GM18861 (cell line): ENCODE results near the gene CHMP2A.
"Not testable (repeated sequence)": the region's sequence is repeated elsewhere in the genome, so short reads cannot be mapped to it uniquely, and the experiment has no call there.

Source experiments
- ATAC-seq: cut with Tn5 transposase; IDR thresholded peaks from one replicate; pipeline ENCODE4 v1.9.1; 2021; ENCODE audit not compliant: unreplicated experiment

CHMP2A gene

GRCh38 chr19:58542641-58543372, 12.1 kb downstream of the CHMP2A start:
- not testable (repeated sequence) for ATAC-seq

DNA sequence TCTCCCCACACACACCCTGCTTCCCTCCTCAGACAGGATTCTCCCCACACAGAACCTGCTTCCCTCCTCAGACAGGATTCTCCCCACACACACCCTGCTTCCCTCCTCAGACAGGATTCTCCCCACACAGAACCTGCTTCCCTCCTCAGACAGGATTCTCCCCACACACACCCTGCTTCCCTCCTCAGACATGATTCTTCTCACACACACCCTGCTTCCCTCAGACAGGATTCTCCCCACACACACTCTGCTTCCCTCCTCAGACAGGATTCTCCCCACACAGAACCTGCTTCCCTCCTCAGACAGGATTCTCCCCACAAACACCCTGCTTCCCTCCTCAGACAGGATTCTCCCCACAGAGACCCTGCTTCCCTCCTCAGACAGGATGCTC, 15.7 kb downstream of the CHMP2A start:
- ATAC-seq: not testable (repeated sequence)

DNA sequence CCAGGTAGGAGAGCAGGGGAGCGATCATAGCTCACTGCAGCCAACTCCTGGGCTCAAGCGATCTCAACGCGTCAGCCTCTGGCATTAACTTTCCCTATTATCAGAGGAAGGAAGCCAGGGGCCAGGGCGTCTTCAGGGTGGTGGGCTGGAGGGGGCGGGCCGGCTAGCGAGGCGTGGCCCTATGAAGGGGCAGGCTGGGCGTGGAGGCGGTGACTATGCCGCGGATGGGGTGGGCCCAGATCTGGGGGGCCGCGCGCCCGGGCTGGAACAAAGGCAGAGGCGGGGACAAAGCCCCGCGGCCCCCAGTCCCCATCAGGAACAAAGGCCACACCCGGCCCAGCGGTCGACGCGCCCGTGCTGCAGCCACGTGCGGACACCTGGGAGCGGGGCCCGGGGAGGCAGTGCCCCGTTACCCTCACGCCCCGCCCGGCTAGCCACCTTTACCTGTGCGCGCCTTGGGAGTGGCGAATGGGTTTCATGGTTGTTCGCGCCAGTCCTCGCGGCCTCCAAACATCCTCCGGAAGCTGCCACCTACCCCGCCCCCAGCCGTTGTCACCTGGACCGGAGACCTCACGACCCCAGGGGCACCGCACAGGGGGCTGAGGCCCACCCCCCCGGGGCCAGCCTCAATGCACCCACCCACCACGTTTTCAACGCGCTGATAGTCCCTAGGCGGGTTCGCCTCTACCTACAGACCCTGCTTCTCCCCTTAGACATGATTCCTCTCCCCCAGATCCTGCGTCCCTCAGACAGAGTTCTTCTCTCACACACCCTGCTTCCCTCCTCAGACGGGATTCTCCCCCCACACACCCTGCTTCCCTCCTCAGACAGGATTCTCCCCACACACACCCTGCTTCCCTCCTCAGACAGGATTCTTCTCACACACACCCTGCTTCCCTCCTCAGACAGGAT, 16.4 kb downstream of the CHMP2A start:
- no peak for ATAC-seq

- ATAC-seq: no peak
Observed at GRCh38 chr19:58536852-58537798, 17.8 kb downstream of the CHMP2A start.

DNA sequence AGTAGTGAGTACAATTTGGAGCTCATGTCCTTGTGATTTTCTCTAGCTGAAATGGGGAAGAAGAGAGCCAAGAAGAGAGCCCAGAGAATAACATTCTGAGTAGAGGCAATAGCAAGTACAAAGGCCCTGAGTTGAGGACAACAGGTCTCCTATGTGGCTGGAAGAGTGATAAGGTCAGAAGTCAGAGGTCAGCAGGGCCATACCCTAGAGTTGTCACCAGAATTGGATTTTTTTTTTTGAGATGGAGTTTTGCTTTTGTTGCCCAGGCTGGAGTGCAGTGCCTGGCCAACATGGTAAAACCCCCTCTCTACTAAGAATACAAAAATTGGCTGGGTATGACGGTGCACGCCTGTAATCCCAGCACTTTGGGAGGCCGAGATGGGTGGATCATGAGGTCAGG, 19.0 kb downstream of the CHMP2A start:
- ATAC-seq: no peak

DNA sequence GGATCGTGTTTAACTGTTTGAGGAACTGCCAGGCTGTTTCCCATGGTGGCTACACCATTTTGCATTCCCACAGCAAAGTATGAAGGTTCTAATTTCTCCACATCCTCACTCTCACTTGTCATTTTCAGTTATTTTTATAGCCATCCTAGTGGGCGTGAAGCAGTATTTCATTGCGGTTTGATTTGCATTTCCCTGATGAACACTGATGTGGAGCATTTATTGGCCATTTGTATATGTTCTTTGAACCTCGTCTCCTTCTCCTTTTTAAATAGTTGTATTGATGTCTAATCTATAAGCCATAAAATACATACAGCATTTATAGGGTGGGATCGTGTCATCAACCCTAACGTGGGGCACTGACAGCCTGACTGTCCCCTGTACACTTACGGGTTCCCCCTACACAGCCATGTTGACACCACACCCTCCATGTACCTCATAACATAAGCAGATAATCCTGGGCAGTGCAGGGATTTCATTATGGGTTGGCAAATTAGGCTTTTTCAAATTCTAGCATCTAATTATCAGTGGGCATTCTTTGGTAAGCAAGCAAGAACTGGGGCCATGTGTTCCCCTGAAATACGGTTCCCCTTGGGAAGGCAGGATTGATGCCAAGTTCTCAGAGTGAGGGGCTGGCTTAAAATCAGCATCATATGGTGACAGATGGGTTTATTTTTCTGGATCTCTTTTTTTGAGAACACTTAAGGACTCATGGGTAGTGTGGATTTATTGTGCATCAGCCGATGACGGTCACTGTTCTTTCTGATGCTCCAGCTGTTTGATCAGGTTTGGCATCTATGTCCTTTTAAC, 23.7 kb downstream of the CHMP2A start:
- no peak for ATAC-seq

DNA sequence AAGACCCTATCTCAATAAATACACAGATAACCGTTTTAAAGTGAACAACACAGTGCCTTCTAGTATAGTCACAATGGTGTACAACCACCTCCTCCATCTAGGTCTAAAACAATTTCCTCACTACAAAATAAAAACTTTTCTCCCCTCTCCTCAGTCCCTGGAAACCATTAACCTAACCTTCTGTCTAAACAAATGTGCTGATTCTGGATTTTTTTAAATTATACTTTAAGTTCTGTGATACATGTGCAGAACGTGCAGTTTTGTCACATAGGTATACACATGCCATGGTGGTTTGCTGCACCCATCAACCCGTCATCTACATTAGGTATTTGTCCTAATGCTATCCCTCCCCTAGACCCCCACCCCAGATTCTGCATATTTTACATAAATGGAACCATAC, 25.5 kb downstream of the CHMP2A start:
- no peak for ATAC-seq

- no peak for ATAC-seq
Observed at GRCh38 chr19:58522709-58523108, 32.2 kb downstream of the CHMP2A start.

DNA sequence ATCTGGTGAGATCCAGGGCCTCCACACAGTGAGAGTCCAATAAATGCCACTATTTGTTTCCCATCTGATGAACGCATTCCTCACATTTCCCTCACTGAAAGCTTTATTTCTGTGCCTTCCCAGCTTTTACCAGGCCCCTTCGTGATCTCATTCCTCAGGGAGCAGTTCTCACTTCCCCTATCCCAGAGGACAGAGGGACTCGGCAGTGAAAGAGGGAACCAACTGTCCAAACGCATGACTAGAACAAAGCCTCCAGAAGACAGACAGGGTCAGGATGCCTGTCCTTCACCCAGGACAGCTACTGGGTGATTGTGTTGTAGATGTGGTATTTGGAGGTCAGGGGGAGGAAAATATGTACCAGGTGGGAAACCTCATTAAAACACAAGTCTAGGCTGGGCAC, 33.3 kb downstream of the CHMP2A start:
- ATAC-seq: no peak

DNA sequence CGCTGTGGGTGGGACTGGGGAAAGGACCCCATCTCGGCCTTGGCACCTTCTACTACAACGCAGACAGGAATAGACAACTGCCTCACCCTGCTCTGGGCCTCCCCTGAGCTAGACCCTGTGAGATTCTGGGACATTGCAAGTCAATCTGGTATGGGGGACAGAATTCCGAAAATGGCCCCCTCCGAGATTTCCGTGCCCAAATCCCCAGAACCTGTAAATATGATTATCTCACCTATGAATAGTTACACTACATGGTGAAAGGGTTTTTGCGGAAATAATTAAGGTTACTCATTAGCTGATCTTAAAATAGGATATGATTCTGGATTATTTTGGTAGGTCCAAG, 34.7 kb downstream of the CHMP2A start:
- no peak for ATAC-seq

- peak; percentile 78 for ATAC-seq
Observed at GRCh38 chr19:58519355-58520256, 35.3 kb downstream of the CHMP2A start, which contains the start of gene ZBTB45. Gene ZBTB45 (minus strand): TSS chr19:58519810. CDS start chr19:58517673, 2,137 bp downstream.

- peak; percentile 13 for ATAC-seq
Observed at GRCh38 chr19:58519087-58519354, 35.9 kb downstream of the CHMP2A start.

GRCh38 chr19:58518256-58519086, 36.4 kb downstream of the CHMP2A start:
- ATAC-seq: no peak

GRCh38 chr19:58516964-58517833, 37.7 kb downstream of the CHMP2A start:
- no peak for ATAC-seq

GRCh38 chr19:58516246-58516836, 38.6 kb downstream of the CHMP2A start:
- ATAC-seq: no peak

DNA sequence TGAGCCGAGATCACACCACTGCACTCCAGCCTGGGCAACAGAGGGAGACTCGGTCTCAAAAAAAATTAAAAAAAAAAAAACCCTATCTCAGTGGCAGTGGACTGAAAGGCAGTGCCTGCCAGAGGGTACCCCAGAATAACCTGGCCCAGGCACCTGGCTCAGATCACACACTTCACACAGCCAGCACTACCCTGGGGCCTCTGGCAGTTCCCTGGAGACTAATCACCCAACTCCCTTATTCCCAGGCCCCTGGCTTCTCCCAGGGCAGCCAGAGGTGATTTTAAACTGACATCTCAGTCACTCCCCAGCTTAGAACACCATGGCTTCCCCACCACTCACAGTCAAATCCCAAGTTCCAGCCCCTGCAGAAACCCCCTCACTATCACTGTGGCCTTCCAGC, 39.6 kb downstream of the CHMP2A start:
- ATAC-seq: no peak

DNA sequence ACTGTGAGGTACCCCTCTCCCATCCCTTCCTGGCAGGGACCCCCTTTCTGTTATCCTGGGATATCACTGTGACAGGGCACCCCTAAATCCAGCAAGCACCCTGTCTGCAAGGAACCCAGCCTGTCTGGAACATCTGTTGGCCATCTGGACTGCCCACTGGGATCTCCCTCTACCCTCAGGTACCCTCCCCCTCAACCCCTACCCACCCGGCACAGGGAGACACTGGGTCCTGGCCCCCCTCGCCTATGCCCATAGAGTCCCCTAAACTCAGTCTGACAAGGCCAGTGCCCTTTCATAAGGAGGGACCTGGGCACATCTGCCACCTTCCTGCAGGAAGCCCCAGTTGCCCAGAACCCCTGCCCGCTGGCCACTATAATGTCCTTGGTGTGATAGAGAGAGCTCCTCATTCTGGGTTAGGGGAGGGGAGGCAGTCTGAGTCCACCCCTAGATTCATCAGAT, 40.3 kb downstream of the CHMP2A start:
- ATAC-seq: no peak
